Fibroblast of the aortic adventitia (primary cell): ENCODE data around the gene SCRG1. TPM values are rescaled to one million over a fixed set of nuclear protein-coding genes. Genes with fewer than 3 reads are reported as not detected.
A peak's percentile ranks its signal among the peaks of the same experiment; 100 is the strongest.

Experiments
- DNase-seq: peaks from one replicate; pipeline ENCODE4 v3.0.0-alpha.2; 2010; ENCODE audit warnings: low read depth
- H3K4me3 ChIP-seq: 2 replicates; pipeline ENCODE4 v1.5.1; 2011; ENCODE audit warnings: low read depth, mild to moderate bottlenecking, control low read depth, low read length, moderate library complexity
- total RNA-seq: library from RNA; depleted of rRNA; stranded (reverse); fragments of >200 nt; gene quantifications from 2 replicates; pipeline ENCODE4 v1.2.3, GENCODE V29; 2012; ENCODE audit warnings: low replicate concordance
- TF ChIP-seq, protein P1 (sequence below): IDR thresholded peaks from 2 replicates; pipeline ENCODE4 v1.5.1; 2011; ENCODE audit warnings: mild to moderate bottlenecking, low read length, control low read depth, inconsistent platforms; ENCODE audit not compliant: insufficient read depth

The SCRG1 gene
- total RNA-seq, 1 donor: 0.99 TPM

DNA sequence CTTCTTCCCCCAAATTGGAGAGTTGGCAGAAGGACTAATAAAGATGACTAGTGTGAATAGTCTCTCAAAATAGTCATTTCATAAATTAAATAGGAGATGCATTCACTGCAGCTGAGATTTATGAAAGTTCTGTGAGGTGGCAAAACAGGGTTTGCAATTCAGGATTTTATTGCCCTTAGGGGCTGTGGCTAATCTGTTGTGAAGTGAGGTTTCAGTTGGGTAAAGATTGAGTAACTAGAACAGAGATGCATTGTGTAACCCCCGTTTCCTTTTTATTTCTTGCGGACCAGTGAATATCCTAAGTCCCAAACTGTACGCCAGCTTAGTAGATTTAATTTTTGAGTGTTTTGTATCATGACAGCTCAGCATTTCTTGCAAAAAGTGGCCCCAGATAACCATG, 16.2 kb upstream of the SCRG1 start:
- TF ChIP-seq, protein P1, sequence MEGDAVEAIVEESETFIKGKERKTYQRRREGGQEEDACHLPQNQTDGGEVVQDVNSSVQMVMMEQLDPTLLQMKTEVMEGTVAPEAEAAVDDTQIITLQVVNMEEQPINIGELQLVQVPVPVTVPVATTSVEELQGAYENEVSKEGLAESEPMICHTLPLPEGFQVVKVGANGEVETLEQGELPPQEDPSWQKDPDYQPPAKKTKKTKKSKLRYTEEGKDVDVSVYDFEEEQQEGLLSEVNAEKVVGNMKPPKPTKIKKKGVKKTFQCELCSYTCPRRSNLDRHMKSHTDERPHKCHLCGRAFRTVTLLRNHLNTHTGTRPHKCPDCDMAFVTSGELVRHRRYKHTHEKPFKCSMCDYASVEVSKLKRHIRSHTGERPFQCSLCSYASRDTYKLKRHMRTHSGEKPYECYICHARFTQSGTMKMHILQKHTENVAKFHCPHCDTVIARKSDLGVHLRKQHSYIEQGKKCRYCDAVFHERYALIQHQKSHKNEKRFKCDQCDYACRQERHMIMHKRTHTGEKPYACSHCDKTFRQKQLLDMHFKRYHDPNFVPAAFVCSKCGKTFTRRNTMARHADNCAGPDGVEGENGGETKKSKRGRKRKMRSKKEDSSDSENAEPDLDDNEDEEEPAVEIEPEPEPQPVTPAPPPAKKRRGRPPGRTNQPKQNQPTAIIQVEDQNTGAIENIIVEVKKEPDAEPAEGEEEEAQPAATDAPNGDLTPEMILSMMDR: no peak
- no peak overlapping the region for H3K4me3 ChIP-seq
- no peak for DNase-seq

DNA sequence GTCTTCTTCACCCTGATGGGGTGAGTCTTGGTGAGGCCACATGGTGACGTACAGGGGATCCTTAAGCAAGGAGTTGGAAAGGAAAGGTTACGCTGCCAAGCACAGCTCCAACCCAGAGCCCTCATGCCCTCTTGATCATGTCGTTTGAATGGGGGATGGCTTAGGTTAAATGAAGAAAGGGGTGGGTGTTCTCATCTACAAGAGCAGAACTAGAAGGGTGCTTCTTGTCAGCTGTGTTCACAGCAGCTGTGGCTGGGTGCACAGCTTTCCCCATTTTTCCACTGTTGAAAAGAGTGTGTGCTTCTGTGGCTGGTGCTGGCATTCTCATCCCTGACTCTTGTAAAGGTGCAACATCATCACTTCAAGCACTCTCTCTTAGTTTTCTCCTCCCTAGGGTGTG, 15.5 kb upstream of the SCRG1 start:
- no peak overlapping the region for H3K4me3 ChIP-seq
- TF ChIP-seq, protein P1: no peak
- no peak for DNase-seq

DNA sequence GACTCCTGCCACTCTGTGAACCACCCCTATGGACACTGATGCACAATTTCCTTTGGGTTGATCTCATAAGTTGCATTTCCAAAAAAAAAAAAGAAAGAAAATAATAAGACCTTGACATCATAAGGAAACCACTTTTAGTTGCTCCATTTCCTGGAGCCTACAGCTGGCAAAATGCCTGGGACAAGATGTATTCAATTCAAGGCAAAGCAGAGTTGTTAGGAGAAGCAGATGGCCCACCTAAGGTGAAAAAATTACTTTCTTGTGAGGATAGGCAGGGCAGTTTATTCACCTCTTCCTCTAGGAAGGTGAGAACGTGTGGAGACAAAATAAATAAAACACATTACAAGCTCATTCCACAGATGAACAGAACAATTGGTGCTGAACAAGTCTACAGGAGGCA, 14.1 kb upstream of the SCRG1 start:
- peak; percentile 48 for DNase-seq
- TF ChIP-seq, protein P1: no peak
- no peak overlapping the region for H3K4me3 ChIP-seq

DNA sequence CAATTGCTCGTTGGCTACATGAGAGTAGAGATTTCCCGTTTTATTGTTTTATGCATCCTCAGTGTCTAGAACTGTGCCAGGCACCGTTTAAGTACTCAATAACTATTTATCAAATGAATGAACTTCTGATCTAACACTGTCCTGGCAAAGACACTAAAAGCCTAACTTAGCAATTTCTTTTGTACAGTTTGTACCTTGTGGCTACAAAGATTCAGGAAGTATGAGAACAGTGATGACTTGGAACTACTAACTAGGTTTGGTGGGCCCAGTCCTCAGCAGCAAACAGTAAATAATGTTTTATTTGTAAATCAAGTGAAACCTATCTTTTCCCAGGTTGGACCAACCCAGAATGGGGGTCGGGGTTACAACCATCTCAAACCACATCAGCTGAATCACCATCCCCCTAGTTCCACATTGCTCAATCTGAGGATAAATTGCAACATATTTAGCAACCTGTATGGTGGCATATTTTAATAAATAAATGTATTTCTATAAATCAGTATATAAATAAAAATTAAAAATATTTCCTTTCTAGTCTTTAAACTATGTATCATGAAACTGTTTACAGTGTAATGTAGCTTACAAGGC, 12.3 kb upstream of the SCRG1 start:
- H3K4me3 ChIP-seq: no peak overlapping the region
- DNase-seq: no peak
- TF ChIP-seq, protein P1: no peak

DNA sequence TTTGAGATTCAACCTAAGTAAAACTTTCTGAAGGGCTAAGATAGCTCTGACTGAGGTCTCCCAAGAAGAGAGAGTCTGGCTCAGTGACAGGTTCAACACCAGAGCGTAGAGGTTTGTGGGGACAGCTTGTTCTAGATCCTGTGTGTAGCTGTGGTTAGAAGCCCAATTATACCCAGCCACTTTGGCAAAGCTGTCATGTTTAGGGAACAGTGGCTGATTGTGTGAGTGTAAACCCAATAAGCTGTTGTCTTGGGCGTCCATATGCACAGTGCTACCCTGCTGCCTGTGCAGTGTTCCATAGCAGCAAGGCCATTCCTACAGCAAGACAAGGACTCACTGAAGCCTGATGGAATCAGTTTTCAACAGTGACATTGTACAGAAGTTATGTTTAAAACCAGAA, 11.2 kb upstream of the SCRG1 start:
- DNase-seq: no peak
- TF ChIP-seq, protein P1: no peak
- H3K4me3 ChIP-seq: no peak overlapping the region

DNA sequence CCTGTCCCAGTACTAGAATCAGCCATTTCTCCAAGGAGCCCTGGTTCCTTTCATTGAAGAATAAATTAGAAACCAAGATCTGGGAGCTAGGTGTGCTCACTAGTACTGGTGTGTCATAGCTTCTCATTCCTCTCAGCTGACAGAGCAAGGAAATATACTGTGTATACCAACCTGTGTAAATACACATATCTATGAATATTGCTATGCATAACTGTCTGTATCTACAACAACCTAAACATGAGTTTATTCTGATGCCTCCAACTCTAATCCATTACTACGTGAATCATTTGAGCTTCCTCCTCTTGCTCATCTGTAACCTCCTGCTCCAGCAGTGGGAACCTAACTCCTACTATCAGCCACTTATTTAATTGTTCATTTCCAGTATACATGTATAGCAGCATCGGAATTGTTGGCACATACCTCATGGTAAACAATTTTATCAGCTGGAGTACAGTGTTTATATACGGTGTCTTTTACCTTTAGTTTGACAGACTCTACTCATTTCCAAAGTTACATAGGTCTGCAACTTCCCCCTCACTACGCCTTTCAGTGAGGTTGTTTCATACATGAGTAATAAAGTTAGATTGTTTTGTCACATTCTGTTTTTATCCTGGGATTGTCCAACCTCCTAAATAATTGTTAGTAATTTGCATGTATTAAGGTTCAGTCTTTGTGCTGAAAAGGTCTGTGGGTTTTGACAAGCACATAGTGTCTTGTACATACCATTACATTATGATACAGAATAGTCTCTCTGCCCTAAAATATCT, 7.1 kb upstream of the SCRG1 start:
- H3K4me3 ChIP-seq: no peak overlapping the region
- TF ChIP-seq, protein P1: no peak
- DNase-seq: no peak
